HCT116 (cell line): ENCODE data around the gene EPS8. TPM values are rescaled to one million over a fixed set of nuclear protein-coding genes. Genes with fewer than 3 reads are reported as not detected.

Experiments used
- ATAC-seq: fragments of 200-7000 bp; cut with Tn5 transposase; 2 replicates; pipeline ENCODE4 v1.9.1; 2020; ENCODE audit warnings: mild to moderate bottlenecking, moderate library complexity
- BruUV-seq: library from RNA; stranded (reverse); fragments of 400-500 nt; replicated peaks from 2 replicates; lab custom pipeline; 2021; lab: Mats Ljungman, UMichigan
- CTCF ChIA-PET: fragments of 300-600 bp; sonication (Branson Sonifier 250); formaldehyde crosslinking; loops from one replicate; lab custom pipeline; 2021; ENCODE audit warnings: antibody characterized with exemption; lab: Charles Lee
- POLR2A ChIA-PET: fragments of 300-600, 350-600 bp; sonication (Branson Sonifier 250); formaldehyde crosslinking; loops from one replicate; lab custom pipeline; 2021; ENCODE audit warnings: antibody characterized with exemption; lab: Charles Lee
- RAD21 ChIA-PET, 2 experiments: fragments of 300-600 bp; sonication (Branson Sonifier 250); formaldehyde crosslinking; loops; one replicate each; lab custom pipeline; 2023; ENCODE audit warnings: low total read pairs in 2 of 2; ENCODE audit not compliant: uncharacterized antibody in 2 of 2, unreplicated experiment in 2 of 2, low non-redundant PET in 1 of 2; lab: Charles Lee
- DNase-seq: peaks from one replicate; pipeline ENCODE4 v3.0.0-alpha.2; 2010; ENCODE audit warnings: low read depth, low spot score
- H2AFZ ChIP-seq: fragments of 200-600 bp; shearing (Covaris generic), sonication (generic); 2 replicates; pipeline ENCODE4 v1.6.1; 2017; ENCODE audit warnings: low read depth, mixed run types, mixed read lengths, antibody characterized with exemption, low read length; ENCODE audit not compliant: poor library complexity, severe bottlenecking
- H3K27ac ChIP-seq: 2 replicates; pipeline ENCODE4 v1.5.1; 2012; ENCODE audit warnings: low read depth, low read length
- H3K27me3 ChIP-seq: fragments of 200-600 bp; sonication (generic); 2 replicates; pipeline ENCODE4 v1.6.1; 2016; ENCODE audit warnings: mixed run types, low read length, mixed read lengths; ENCODE audit not compliant: insufficient read depth
- H3K36me3 ChIP-seq, 2 experiments: fragments of 200-500 bp in 1 of 2; fragments of 200-600 bp in 1 of 2; sonication (Bioruptor generic) in 1 of 2; sonication (generic) in 1 of 2; 2 replicates each; pipeline versions ENCODE4 v1.5.1 to v1.6.1; 2014 to 2016; ENCODE audit warnings: low read length in 2 of 2, inconsistent platforms in 1 of 2, mixed read lengths in 1 of 2, mixed run types in 1 of 2; ENCODE audit not compliant: insufficient read depth in 2 of 2, control insufficient read depth in 1 of 2
- H3K4me1 ChIP-seq, 2 experiments: fragments of 200-600 bp in 1 of 2; sonication (generic) in 1 of 2; 2 replicates each; pipeline versions ENCODE4 v1.5.1 to v1.6.1; 2012 to 2017; ENCODE audit warnings: low read length in 2 of 2, inconsistent platforms in 1 of 2, mild to moderate bottlenecking in 1 of 2, mixed read lengths in 1 of 2, mixed run types in 1 of 2, moderate library complexity in 1 of 2; ENCODE audit not compliant: insufficient read depth in 2 of 2, control insufficient read depth in 1 of 2
- H3K4me2 ChIP-seq: fragments of 200-600 bp; sonication (generic); 2 replicates; pipeline ENCODE4 v1.6.1; 2017; ENCODE audit warnings: mixed run types, low read length, mixed read lengths
- H3K4me3 ChIP-seq, 2 experiments: fragments of 200-600 bp in 1 of 2; sonication (generic) in 1 of 2; replicated peaks in 1 of 2; 2 replicates each; pipeline ENCODE4 v1.5.1; 2011 to 2016; ENCODE audit warnings: low read length in 2 of 2, control low read depth in 1 of 2, low read depth in 1 of 2, mild to moderate bottlenecking in 1 of 2, mixed read lengths in 1 of 2, mixed run types in 1 of 2
- H3K79me2 ChIP-seq: fragments of 200-600 bp; sonication (generic); 2 replicates; pipeline ENCODE4 v1.6.1; 2017; ENCODE audit warnings: mild to moderate bottlenecking, mixed run types, low read length, moderate library complexity, mixed read lengths; ENCODE audit not compliant: insufficient read depth
- H3K9ac ChIP-seq: fragments of 200-600 bp; sonication (generic); 2 replicates; pipeline ENCODE4 v1.6.1; 2016; ENCODE audit warnings: low read length, mixed read lengths
- H3K9me2 ChIP-seq: fragments of 200-600 bp; sonication (generic), shearing (Covaris generic); 2 replicates; pipeline ENCODE4 v1.6.1; 2017; ENCODE audit warnings: mixed run types, mild to moderate bottlenecking, moderate library complexity; ENCODE audit not compliant: insufficient read depth
- H3K9me3 ChIP-seq, 2 experiments: fragments of 200-500 bp in 1 of 2; fragments of 200-600 bp in 1 of 2; sonication (Bioruptor generic) in 1 of 2; sonication (generic) in 1 of 2; 2 replicates each; pipeline ENCODE4 v1.6.1; 2014 to 2017; ENCODE audit warnings: low read length in 2 of 2, mixed read lengths in 2 of 2, inconsistent platforms in 1 of 2, low read depth in 1 of 2, mild to moderate bottlenecking in 1 of 2, mixed run types in 1 of 2, moderate library complexity in 1 of 2; ENCODE audit not compliant: control insufficient read depth in 1 of 2, insufficient read depth in 1 of 2
- H4K20me1 ChIP-seq: fragments of 200-600 bp; sonication (generic), shearing (Covaris generic); 2 replicates; pipeline ENCODE4 v1.6.1; 2017; ENCODE audit warnings: mixed run types, mild to moderate bottlenecking, moderate library complexity; ENCODE audit not compliant: insufficient read depth
- CEBPB ChIP-seq: IDR thresholded peaks from 2 replicates; pipeline ENCODE4 v1.6.1; 2012; ENCODE audit warnings: low read depth
- CTCF ChIP-seq, 3 experiments: fragments of 200-600 bp in 1 of 3; sonication (generic) in 1 of 3; IDR thresholded peaks in 2 of 3; conservative IDR thresholded peaks in 1 of 3; 2 replicates each; pipeline ENCODE4 v1.5.1; 2012 to 2017; ENCODE audit warnings: low read depth in 2 of 3, low read length in 2 of 3, antibody characterized with exemption in 1 of 3, borderline replicate concordance in 1 of 3, control low read depth in 1 of 3, mild to moderate bottlenecking in 1 of 3, mixed read lengths in 1 of 3, mixed run types in 1 of 3, moderate library complexity in 1 of 3; ENCODE audit not compliant: insufficient read depth in 1 of 3
- EGR1 ChIP-seq: IDR thresholded peaks from 2 replicates; pipeline ENCODE4 v1.6.1; 2012; ENCODE audit warnings: low read depth
- ELF1 ChIP-seq: IDR thresholded peaks from 2 replicates; pipeline ENCODE4 v1.6.1; 2012; ENCODE audit warnings: low read depth, borderline replicate concordance
- EZH2 ChIP-seq: fragments of 200-600 bp; sonication (generic); IDR thresholded peaks from 2 replicates; pipeline ENCODE4 v1.6.1; 2017; ENCODE audit warnings: antibody characterized with exemption, mixed run types
- EZH2phosphoT487 ChIP-seq: fragments of 200-600 bp; IDR thresholded peaks from 2 replicates; pipeline ENCODE4 v1.6.1; 2018; ENCODE audit warnings: antibody characterized with exemption, borderline replicate concordance
- FOSL1 ChIP-seq: IDR thresholded peaks from 2 replicates; pipeline ENCODE4 v1.6.1; 2012; ENCODE audit warnings: low read depth
- MAX ChIP-seq: IDR thresholded peaks from 2 replicates; pipeline ENCODE4 v1.6.1; 2012
- POLR2A ChIP-seq: IDR thresholded peaks from 2 replicates; pipeline ENCODE4 v1.7.0; 2011; ENCODE audit warnings: borderline replicate concordance; ENCODE audit not compliant: insufficient read depth, insufficient read length; ENCODE audit errors: extremely low read depth
- POLR2AphosphoS5 ChIP-seq: IDR thresholded peaks from 2 replicates; pipeline ENCODE4 v1.6.1; 2011; ENCODE audit warnings: mild to moderate bottlenecking, low read depth, low read length, moderate library complexity
- RAD21 ChIP-seq: IDR thresholded peaks from 2 replicates; pipeline ENCODE4 v1.6.1; 2012; ENCODE audit warnings: low read depth, mild to moderate bottlenecking
- REST ChIP-seq: IDR thresholded peaks from 2 replicates; pipeline ENCODE4 v1.6.1; 2012; ENCODE audit warnings: low read depth
- SIN3A ChIP-seq: IDR thresholded peaks from 2 replicates; pipeline ENCODE4 v1.6.1; 2012; ENCODE audit warnings: low read depth
- SP1 ChIP-seq: IDR thresholded peaks from 2 replicates; pipeline ENCODE4 v1.6.1; 2012; ENCODE audit warnings: low read depth
- SRF ChIP-seq: IDR thresholded peaks from 2 replicates; pipeline ENCODE4 v1.6.1; 2012; ENCODE audit warnings: low read depth
- YY1 ChIP-seq: IDR thresholded peaks from 2 replicates; pipeline ENCODE4 v1.6.1; 2011; ENCODE audit warnings: low read length, low read depth, moderate library complexity, mild to moderate bottlenecking; ENCODE audit not compliant: insufficient replicate concordance; ENCODE audit errors: extremely low read depth
- ZBTB33 ChIP-seq: IDR thresholded peaks from 2 replicates; pipeline ENCODE4 v1.6.1; 2011; ENCODE audit warnings: mild to moderate bottlenecking, low read length, moderate library complexity; ENCODE audit not compliant: insufficient replicate concordance; ENCODE audit errors: extremely low read depth
- ZFX ChIP-seq: fragments of 450-650 bp; IDR thresholded peaks from 2 replicates; pipeline ENCODE4 v1.6.1; 2017
- ZNF274 ChIP-seq: fragments of 200-500 bp; sonication (Bioruptor generic); IDR thresholded peaks from 2 replicates; pipeline ENCODE4 v1.6.1; 2014; ENCODE audit warnings: mild to moderate bottlenecking, low read depth, low read length, inconsistent platforms
- intact Hi-C: fragments of 100-400 bp; cut with micrococcal nuclease; formaldehyde crosslinking; loops from 2 replicates; pipeline ENCODE4 v1.10.0; 2022
- total RNA-seq: library from RNA; stranded (reverse); gene quantifications from one replicate; pipeline ENCODE4 v1.2.1, GENCODE V29; 2021; ENCODE audit not compliant: unreplicated experiment
- TF ChIP-seq, protein P1 (sequence below): IDR thresholded peaks from 2 replicates; pipeline ENCODE4 v1.6.1; 2012

Gene EPS8
- total RNA-seq, 1 experiment from 2014 or later = 49.9 TPM

DNA sequence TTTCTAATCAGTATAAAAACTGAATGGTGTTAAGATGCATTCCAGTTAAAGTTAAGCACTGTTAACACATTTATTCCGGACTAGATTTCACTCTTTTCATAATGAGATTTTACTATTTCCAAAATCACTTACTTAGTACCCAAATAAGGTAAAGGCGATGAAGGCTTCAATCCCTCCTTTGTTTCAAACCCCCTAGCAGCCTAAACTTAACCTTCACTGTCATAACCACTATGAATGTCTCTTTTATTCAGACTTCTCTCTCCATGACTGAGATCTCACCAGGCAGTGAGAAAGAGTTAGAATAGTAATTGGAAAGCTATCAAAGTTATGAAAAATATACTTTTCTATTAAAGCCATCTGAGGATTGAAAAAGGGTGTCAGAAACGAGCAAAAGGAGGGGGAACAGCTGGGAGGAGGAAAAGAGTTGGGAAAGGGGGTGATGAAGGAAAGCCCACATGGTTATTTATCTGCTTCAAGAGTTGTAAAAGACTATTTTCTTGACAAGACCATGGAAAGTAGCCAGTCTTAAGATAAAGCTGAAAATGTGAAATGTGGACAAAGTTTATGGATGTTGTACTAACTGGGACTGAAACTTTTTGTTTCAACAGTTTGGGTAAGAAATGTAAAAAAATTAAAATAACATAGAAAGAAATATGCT lies 11.7 kb downstream of the EPS8 start:
- Histone ChIP-seq H3K4me1 (peaks cover 17 to 28% of the 10 kb centered on the region in 2 experiments; a peak in 3 of 4 replicates), H3K79me2 (peaks cover 97% of the 10 kb centered on the region), H3K36me3 (no peaks in the 10 kb centered on the region), H3K9me3 (no peaks in the 10 kb centered on the region)
- TF ChIP-seq FOSL1 (no peak), SIN3A (no peak), RAD21 (no peak), ZFX (no peak), YY1 (no peak), ZNF274 (no peak), MAX (no peak), ELF1 (no peak), REST (no peak), ZBTB33 (no peak), POLR2A (no peak), EGR1 (no peak), EZH2phosphoT487 (no peak), CTCF (IDR thresholded peaks at IDR 0.05 in 2 of 3, conservative IDR thresholded peaks at IDR 0.05 in 1 of 3; ENCODE audit: borderline replicate concordance in 1 of 3, insufficient read depth in 1 of 3, low read depth in 2 of 3, low read length in 2 of 3) (no peak), SRF (no peak), CEBPB (no peak), EZH2 (no peak), SP1 (no peak), POLR2AphosphoS5 (no peak)
- TF ChIP-seq, protein P1, sequence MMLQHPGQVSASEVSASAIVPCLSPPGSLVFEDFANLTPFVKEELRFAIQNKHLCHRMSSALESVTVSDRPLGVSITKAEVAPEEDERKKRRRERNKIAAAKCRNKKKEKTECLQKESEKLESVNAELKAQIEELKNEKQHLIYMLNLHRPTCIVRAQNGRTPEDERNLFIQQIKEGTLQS = no peak
- TF ChIP-seq, all 23 proteins: peak for 0
- RAD21 ChIA-PET = no interaction called here
- Histone ChIP-seq H2AFZ (no peak overlapping the region), H3K4me3 (no peak overlapping the region), H4K20me1 (no peaks in the 10 kb centered on the region), H3K27me3 (no peaks in the 10 kb centered on the region), H3K4me2 (no peak overlapping the region), H3K9me2 (no peaks in the 10 kb centered on the region), H3K27ac (no peak overlapping the region), H3K9ac (no peak overlapping the region)
- POLR2A ChIA-PET = interaction anchor here (2.1 kb wide), 1 partner anchor 89 kb away, joined by 5 read pairs; no protein-coding TSS in a partner anchor
- intact Hi-C loops = loop anchor here (10.0 kb wide), 1 partner anchor 243 kb away; no protein-coding TSS in a partner anchor
- DNase-seq (no peak), ATAC-seq (no peak)
- CTCF ChIA-PET = no interaction called here
- no TSS peak for BruUV-seq
